HepG2 (cell line): Measurements from ENCODE around the gene OR10H1. TPM values are rescaled to one million over a fixed set of nuclear protein-coding genes. Genes with fewer than 3 reads are reported as not detected.

Experiments used
- EED ChIP-seq: sonication (generic); formaldehyde crosslinking; IDR thresholded peaks from 2 replicates; pipeline ENCODE4 v1.5.0; 2020; ENCODE audit warnings: mild to moderate bottlenecking, missing genetic modification reagents
- EP300 ChIP-seq, 3 experiments: sonication (generic) in 1 of 3; formaldehyde crosslinking in 1 of 3; IDR thresholded peaks; 2 replicates each; pipeline versions ENCODE4 v1.5.1 to v1.6.1; 2011 to 2020; ENCODE audit warnings: low read depth in 2 of 3, low read length in 2 of 3, borderline replicate concordance in 1 of 3, improper control_type of control experiment in 1 of 3, mild to moderate bottlenecking in 1 of 3, missing genetic modification reagents in 1 of 3, moderate library complexity in 1 of 3
- KAT2B ChIP-seq: fragments of 150-350 bp; IDR thresholded peaks from 2 replicates; pipeline ENCODE4 v1.6.1; 2014; ENCODE audit warnings: low read depth, low read length, borderline replicate concordance
- MATR3 ChIP-seq: sonication (generic); formaldehyde crosslinking; IDR thresholded peaks from 2 replicates; pipeline ENCODE4 v1.4.0; 2020; ENCODE audit warnings: missing genetic modification reagents
- NBN ChIP-seq: fragments of 450-650 bp; conservative IDR thresholded peaks from 2 replicates; pipeline ENCODE4 v1.6.1; 2017
- RAD21 ChIP-seq: fragments of 450-650 bp; formaldehyde crosslinking; IDR thresholded peaks from 2 replicates; pipeline ENCODE4 v1.5.0; 2020; ENCODE audit warnings: mild to moderate bottlenecking
- RFXAP ChIP-seq: sonication (generic); formaldehyde crosslinking; IDR thresholded peaks from 2 replicates; pipeline ENCODE4 v1.4.0; 2020; ENCODE audit warnings: missing genetic modification reagents, borderline replicate concordance
- RXRB ChIP-seq: IDR thresholded peaks from 2 replicates; pipeline ENCODE4 v1.6.1; 2016; ENCODE audit warnings: borderline replicate concordance, missing genetic modification reagents, missing compliant biosample characterization
- SP4 ChIP-seq: sonication (generic); formaldehyde crosslinking; IDR thresholded peaks from 2 replicates; pipeline ENCODE4 v1.8.1; 2023; ENCODE audit warnings: mild to moderate bottlenecking, missing genetic modification reagents
- TP53 ChIP-seq: sonication (generic); formaldehyde crosslinking; conservative IDR thresholded peaks from 2 replicates; pipeline ENCODE4 v1.4.0; 2020; ENCODE audit warnings: missing genetic modification reagents
- U2AF2 ChIP-seq: fragments of 200-400 bp; formaldehyde crosslinking; IDR thresholded peaks from 2 replicates; pipeline ENCODE4 v1.6.1; 2017; ENCODE audit warnings: low read depth, mild to moderate bottlenecking, low read length
- ZBTB7B ChIP-seq: sonication (generic); formaldehyde crosslinking; IDR thresholded peaks from 2 replicates; pipeline ENCODE4 v1.4.0; 2020; ENCODE audit warnings: missing genetic modification reagents
- ZNF317 ChIP-seq: sonication (generic); formaldehyde crosslinking; IDR thresholded peaks from 2 replicates; pipeline ENCODE4 v1.5.0; 2020; ENCODE audit warnings: mild to moderate bottlenecking, missing genetic modification reagents
- ZNF326 ChIP-seq: sonication (generic); formaldehyde crosslinking; IDR thresholded peaks from 2 replicates; pipeline ENCODE4 v1.4.0; 2020; ENCODE audit warnings: missing genetic modification reagents, borderline replicate concordance
- ZNF33A ChIP-seq: sonication (generic); formaldehyde crosslinking; IDR thresholded peaks from 2 replicates; pipeline ENCODE4 v1.5.1; 2020; ENCODE audit warnings: missing genetic modification reagents, mild to moderate bottlenecking, moderate library complexity, borderline replicate concordance
- ZNF883 ChIP-seq: sonication (generic); formaldehyde crosslinking; IDR thresholded peaks from 2 replicates; pipeline ENCODE4 v1.5.1; 2020; ENCODE audit warnings: mild to moderate bottlenecking, missing genetic modification reagents; ENCODE audit errors: not compliant biosample characterization
- polyA plus RNA-seq, 8 experiments: library from polyadenylated mRNA; depleted of rRNA in 3 of 8; stranded (reverse) in 7 of 8; unstranded in 1 of 8; fragments of >200 nt; fragmentation: Illumina TruSeq in 4 of 8; extraction: Trizol in 4 of 8; gene quantifications; 2 replicates each; pipeline versions ENCODE4 v1.2.1 to v1.2.3, GENCODE V29; 2011 to 2016; ENCODE audit warnings: low read depth in 4 of 8, missing spikeins in 1 of 8, mixed read lengths in 1 of 8; ENCODE audit not compliant: insufficient read depth in 1 of 8
- total RNA-seq, 5 experiments: library from RNA; depleted of rRNA; stranded (reverse); fragments of >200 nt; fragmentation: Illumina TruSeq; extraction: Trizol; gene quantifications; 2 replicates each; pipeline ENCODE4 v1.2.3, GENCODE V29; 2016; ENCODE audit warnings: low read depth in 1 of 5
- TF ChIP-seq, protein P1 (sequence below): sonication (generic); formaldehyde crosslinking; IDR thresholded peaks from 2 replicates; pipeline ENCODE4 v1.4.0; 2020; ENCODE audit warnings: missing genetic modification reagents, borderline replicate concordance
- TF ChIP-seq, protein P2 (sequence below): sonication (generic); formaldehyde crosslinking; IDR thresholded peaks from 2 replicates; pipeline ENCODE4 v1.4.0; 2020; ENCODE audit warnings: missing genetic modification reagents
- TF ChIP-seq, protein P3 (sequence below): IDR thresholded peaks from 2 replicates; pipeline ENCODE4 v1.6.1; 2016; ENCODE audit warnings: low read depth, missing genetic modification reagents, missing compliant biosample characterization

The OR10H1 gene
- total and polyA plus RNA-seq, 2 of the 13 experiments (the other 11 are each of a cell fraction or from before 2014, with no cell fraction given): not detected

DNA sequence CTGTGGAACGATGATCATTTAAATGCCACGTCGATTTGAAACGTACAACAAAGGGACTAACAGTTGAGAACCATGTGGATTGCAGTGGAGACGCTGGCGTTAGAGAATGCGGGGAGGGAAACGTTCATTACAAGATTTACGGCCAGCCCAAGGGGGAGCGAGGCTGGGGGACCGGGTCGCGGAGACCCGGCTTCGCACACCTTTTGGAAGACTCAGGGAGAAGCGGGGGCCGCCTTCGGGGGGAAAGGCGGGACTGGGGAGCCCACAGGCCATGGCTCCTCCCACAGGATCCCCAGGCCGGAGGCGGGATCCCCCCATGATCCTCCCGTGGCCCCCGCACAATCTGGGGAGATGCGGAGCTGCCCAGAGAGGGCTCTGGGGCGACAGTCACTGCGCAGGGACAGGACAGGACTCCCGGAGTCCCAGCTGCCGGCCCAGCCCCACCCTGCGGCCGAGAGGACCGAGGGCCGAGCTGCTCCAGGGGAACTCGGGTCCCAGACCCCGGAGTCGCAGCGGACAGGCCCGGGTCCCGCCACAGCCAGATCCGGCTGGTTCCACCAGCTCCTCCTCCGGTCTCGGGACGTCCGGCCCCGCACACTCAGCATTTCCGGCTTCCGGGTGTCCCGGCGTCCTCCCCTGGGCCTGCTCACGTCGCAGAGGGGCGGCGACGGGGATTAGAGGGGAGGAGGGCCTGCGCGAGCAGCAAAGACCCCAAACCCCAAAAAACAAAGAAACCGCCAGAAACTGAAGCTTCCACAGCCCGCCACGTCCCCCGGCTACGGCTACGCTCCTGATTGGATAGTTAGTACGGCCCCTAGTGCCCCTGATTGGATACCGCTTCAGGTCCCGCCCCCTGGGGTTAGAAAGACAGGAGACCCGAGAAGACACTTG lies 21.1 kb upstream of the OR10H1 start (continued):
- TF ChIP-seq TP53 (CRISPR knock-in tag) (no peak), RFXAP (peak; percentile 41; the same call in 1 of the 2 replicates), U2AF2 (0 out of 2 replicates have a peak, but pooled peaks have one; percentile 32), ZBTB7B (CRISPR knock-in tag) (peak; percentile 89), ZNF33A (CRISPR knock-in tag) (no peak), RXRB (CRISPR knock-in tag) (no peak), ZNF317 (CRISPR knock-in tag) (peak; percentile 77), MATR3 (CRISPR knock-in tag) (no peak), SP4 (peak; percentile 59; the same call in 1 of the 2 replicates), ZNF326 (no peak), ZNF883 (CRISPR knock-in tag) (no peak), EP300 (IDR thresholded peaks at IDR 0.05; ENCODE audit: low read depth in 2 of 2, low read length in 2 of 2) (peak in 1 of 2 experiments; percentile 17; a peak in 1 of 4 replicates), EP300 (CRISPR knock-in tag; IDR thresholded peaks at IDR 0.05; ENCODE audit: borderline replicate concordance) (no peak), RAD21 (CRISPR knock-in tag) (peak; percentile 46), EED (CRISPR knock-in tag) (no peak), KAT2B (no peak), NBN (no peak)
- TF ChIP-seq, protein P1, sequence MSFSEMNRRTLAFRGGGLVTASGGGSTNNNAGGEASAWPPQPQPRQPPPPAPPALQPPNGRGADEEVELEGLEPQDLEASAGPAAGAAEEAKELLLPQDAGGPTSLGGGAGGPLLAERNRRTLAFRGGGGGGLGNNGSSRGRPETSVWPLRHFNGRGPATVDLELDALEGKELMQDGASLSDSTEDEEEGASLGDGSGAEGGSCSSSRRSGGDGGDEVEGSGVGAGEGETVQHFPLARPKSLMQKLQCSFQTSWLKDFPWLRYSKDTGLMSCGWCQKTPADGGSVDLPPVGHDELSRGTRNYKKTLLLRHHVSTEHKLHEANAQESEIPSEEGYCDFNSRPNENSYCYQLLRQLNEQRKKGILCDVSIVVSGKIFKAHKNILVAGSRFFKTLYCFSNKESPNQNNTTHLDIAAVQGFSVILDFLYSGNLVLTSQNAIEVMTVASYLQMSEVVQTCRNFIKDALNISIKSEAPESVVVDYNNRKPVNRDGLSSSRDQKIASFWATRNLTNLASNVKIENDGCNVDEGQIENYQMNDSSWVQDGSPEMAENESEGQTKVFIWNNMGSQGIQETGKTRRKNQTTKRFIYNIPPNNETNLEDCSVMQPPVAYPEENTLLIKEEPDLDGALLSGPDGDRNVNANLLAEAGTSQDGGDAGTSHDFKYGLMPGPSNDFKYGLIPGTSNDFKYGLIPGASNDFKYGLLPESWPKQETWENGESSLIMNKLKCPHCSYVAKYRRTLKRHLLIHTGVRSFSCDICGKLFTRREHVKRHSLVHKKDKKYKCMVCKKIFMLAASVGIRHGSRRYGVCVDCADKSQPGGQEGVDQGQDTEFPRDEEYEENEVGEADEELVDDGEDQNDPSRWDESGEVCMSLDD (CRISPR knock-in tag): peak; percentile 91
- TF ChIP-seq, protein P2, sequence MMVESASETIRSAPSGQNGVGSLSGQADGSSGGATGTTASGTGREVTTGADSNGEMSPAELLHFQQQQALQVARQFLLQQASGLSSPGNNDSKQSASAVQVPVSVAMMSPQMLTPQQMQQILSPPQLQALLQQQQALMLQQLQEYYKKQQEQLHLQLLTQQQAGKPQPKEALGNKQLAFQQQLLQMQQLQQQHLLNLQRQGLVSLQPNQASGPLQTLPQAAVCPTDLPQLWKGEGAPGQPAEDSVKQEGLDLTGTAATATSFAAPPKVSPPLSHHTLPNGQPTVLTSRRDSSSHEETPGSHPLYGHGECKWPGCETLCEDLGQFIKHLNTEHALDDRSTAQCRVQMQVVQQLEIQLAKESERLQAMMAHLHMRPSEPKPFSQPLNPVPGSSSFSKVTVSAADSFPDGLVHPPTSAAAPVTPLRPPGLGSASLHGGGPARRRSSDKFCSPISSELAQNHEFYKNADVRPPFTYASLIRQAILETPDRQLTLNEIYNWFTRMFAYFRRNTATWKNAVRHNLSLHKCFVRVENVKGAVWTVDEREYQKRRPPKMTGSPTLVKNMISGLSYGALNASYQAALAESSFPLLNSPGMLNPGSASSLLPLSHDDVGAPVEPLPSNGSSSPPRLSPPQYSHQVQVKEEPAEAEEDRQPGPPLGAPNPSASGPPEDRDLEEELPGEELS (CRISPR knock-in tag): no peak; the same call in 1 of the 2 replicates
- TF ChIP-seq, protein P3, sequence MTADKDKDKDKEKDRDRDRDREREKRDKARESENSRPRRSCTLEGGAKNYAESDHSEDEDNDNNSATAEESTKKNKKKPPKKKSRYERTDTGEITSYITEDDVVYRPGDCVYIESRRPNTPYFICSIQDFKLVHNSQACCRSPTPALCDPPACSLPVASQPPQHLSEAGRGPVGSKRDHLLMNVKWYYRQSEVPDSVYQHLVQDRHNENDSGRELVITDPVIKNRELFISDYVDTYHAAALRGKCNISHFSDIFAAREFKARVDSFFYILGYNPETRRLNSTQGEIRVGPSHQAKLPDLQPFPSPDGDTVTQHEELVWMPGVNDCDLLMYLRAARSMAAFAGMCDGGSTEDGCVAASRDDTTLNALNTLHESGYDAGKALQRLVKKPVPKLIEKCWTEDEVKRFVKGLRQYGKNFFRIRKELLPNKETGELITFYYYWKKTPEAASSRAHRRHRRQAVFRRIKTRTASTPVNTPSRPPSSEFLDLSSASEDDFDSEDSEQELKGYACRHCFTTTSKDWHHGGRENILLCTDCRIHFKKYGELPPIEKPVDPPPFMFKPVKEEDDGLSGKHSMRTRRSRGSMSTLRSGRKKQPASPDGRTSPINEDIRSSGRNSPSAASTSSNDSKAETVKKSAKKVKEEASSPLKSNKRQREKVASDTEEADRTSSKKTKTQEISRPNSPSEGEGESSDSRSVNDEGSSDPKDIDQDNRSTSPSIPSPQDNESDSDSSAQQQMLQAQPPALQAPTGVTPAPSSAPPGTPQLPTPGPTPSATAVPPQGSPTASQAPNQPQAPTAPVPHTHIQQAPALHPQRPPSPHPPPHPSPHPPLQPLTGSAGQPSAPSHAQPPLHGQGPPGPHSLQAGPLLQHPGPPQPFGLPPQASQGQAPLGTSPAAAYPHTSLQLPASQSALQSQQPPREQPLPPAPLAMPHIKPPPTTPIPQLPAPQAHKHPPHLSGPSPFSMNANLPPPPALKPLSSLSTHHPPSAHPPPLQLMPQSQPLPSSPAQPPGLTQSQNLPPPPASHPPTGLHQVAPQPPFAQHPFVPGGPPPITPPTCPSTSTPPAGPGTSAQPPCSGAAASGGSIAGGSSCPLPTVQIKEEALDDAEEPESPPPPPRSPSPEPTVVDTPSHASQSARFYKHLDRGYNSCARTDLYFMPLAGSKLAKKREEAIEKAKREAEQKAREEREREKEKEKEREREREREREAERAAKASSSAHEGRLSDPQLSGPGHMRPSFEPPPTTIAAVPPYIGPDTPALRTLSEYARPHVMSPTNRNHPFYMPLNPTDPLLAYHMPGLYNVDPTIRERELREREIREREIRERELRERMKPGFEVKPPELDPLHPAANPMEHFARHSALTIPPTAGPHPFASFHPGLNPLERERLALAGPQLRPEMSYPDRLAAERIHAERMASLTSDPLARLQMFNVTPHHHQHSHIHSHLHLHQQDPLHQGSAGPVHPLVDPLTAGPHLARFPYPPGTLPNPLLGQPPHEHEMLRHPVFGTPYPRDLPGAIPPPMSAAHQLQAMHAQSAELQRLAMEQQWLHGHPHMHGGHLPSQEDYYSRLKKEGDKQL (CRISPR knock-in tag): no peak
